Skeletal muscle satellite cell (primary cell): Measurements from ENCODE around the gene UBR1.
A peak's percentile ranks its signal among the peaks of the same experiment; 100 is the strongest.
"Not testable (repeated sequence)": the region's sequence is repeated elsewhere in the genome, so short reads cannot be mapped to it uniquely, and the experiment has no call there.

ENCODE experiments used
- H3K27me3 ChIP-seq: 2 replicates; pipeline ENCODE4 v1.7.0; 2013; ENCODE audit warnings: low read length; ENCODE audit not compliant: control insufficient read depth, insufficient read depth
- H3K36me3 ChIP-seq: 2 replicates; pipeline ENCODE4 v1.7.0; 2013; ENCODE audit warnings: mild to moderate bottlenecking, control low read depth, low read length; ENCODE audit not compliant: insufficient read depth
- H3K4me1 ChIP-seq: 2 replicates; pipeline ENCODE4 v1.7.0; 2013; ENCODE audit warnings: low read length; ENCODE audit not compliant: control insufficient read depth, insufficient read depth
- H3K4me2 ChIP-seq: 2 replicates; pipeline ENCODE4 v1.7.0; 2013; ENCODE audit warnings: mild to moderate bottlenecking, low read length
- H3K4me3 ChIP-seq: 2 replicates; pipeline ENCODE4 v1.7.0; 2013; ENCODE audit warnings: low read length
- H3K9ac ChIP-seq: 2 replicates; pipeline ENCODE4 v1.7.0; 2013; ENCODE audit warnings: mild to moderate bottlenecking, low read depth, low read length, moderate library complexity
- H3K9me3 ChIP-seq: replicated peaks from 2 replicates; pipeline ENCODE4 v1.7.0; 2013; ENCODE audit warnings: mild to moderate bottlenecking, control low read depth, low read length

The UBR1 gene

GRCh38 chr15:42954291-42954690 is 151.5 kb downstream of the UBR1 start:
- Histone ChIP-seq H3K27me3 (no peaks in the 10 kb centered on the region), H3K4me2 (no peak overlapping the region), H3K9me3 (peaks cover 3% of the 10 kb centered on the region), H3K36me3 (peaks cover 49% of the 10 kb centered on the region), H3K4me3 (no peak overlapping the region), H3K9ac (no peak overlapping the region), H3K4me1 (peaks cover 17% of the 10 kb centered on the region)

- not testable (repeated sequence) for H3K9ac ChIP-seq, H3K4me2 ChIP-seq, H3K9me3 ChIP-seq, H3K4me3 ChIP-seq, H3K4me1 ChIP-seq, H3K27me3 ChIP-seq
- peaks cover 51% of the 10 kb centered on the region for H3K36me3 ChIP-seq
These were observed 156.9 kb downstream of the UBR1 start for GRCh38 chr15:42948898-42949297.

- no peaks in the 10 kb centered on the region for H3K4me1 ChIP-seq
- no peak overlapping the region for H3K4me2 ChIP-seq
- no peaks in the 10 kb centered on the region for H3K9me3 ChIP-seq
- H3K4me3 ChIP-seq = no peak overlapping the region
- no peak overlapping the region for H3K9ac ChIP-seq
- H3K36me3 ChIP-seq = peaks cover 20% of the 10 kb centered on the region
- no peaks in the 10 kb centered on the region for H3K27me3 ChIP-seq
These were observed 165.3 kb downstream of the UBR1 start for GRCh38 chr15:42940527-42940926.

GRCh38 chr15:42939841-42940240 is 166.0 kb downstream of the UBR1 start:
- Histone ChIP-seq H3K27me3 (no peaks in the 10 kb centered on the region), H3K4me2 (no peak overlapping the region), H3K9ac (no peak overlapping the region), H3K4me1 (peaks cover 4% of the 10 kb centered on the region), H3K36me3 (peaks cover 13% of the 10 kb centered on the region), H3K9me3 (no peaks in the 10 kb centered on the region), H3K4me3 (no peak overlapping the region)

GRCh38 chr15:42937143-42937542 is 168.7 kb downstream of the UBR1 start:
- H3K4me2 ChIP-seq = no peak overlapping the region
- H3K27me3 ChIP-seq = no peaks in the 10 kb centered on the region
- H3K4me1 ChIP-seq = peaks cover 4% of the 10 kb centered on the region
- no peak overlapping the region for H3K4me3 ChIP-seq
- no peaks in the 10 kb centered on the region for H3K36me3 ChIP-seq
- H3K9me3 ChIP-seq = no peaks in the 10 kb centered on the region
- no peak overlapping the region for H3K9ac ChIP-seq

- peaks cover 13% of the 10 kb centered on the region for H3K4me1 ChIP-seq
- no peak overlapping the region for H3K4me3 ChIP-seq
- no peaks in the 10 kb centered on the region for H3K9me3 ChIP-seq
- no peaks in the 10 kb centered on the region for H3K27me3 ChIP-seq
- H3K4me2 ChIP-seq = no peak overlapping the region
- no peaks in the 10 kb centered on the region for H3K36me3 ChIP-seq
- H3K9ac ChIP-seq = no peak overlapping the region
These were observed 171.8 kb downstream of the UBR1 start for GRCh38 chr15:42933886-42934667.

- no peaks in the 10 kb centered on the region for H3K36me3 ChIP-seq
- no peaks in the 10 kb centered on the region for H3K27me3 ChIP-seq
- H3K9ac ChIP-seq = no peak overlapping the region
- H3K4me3 ChIP-seq = no peak overlapping the region
- H3K4me2 ChIP-seq = no peak overlapping the region
- H3K9me3 ChIP-seq = no peaks in the 10 kb centered on the region
- H3K4me1 ChIP-seq = peaks cover 17% of the 10 kb centered on the region
These were observed 172.9 kb downstream of the UBR1 start for GRCh38 chr15:42932833-42933515.

- no peak overlapping the region for H3K4me2 ChIP-seq
- H3K9ac ChIP-seq = no peak overlapping the region
- no peaks in the 10 kb centered on the region for H3K27me3 ChIP-seq
- peaks cover 17% of the 10 kb centered on the region for H3K4me1 ChIP-seq
- no peaks in the 10 kb centered on the region for H3K9me3 ChIP-seq
- no peaks in the 10 kb centered on the region for H3K36me3 ChIP-seq
- no peak overlapping the region for H3K4me3 ChIP-seq
These were observed 173.9 kb downstream of the UBR1 start for GRCh38 chr15:42931702-42932486.

- no peaks in the 10 kb centered on the region for H3K36me3 ChIP-seq
- no peaks in the 10 kb centered on the region for H3K9me3 ChIP-seq
- H3K4me1 ChIP-seq = peaks cover 13% of the 10 kb centered on the region
- peak overlapping the region; percentile 2 for H3K4me2 ChIP-seq
- peak overlapping the region; percentile 12 for H3K9ac ChIP-seq
- no peak overlapping the region for H3K4me3 ChIP-seq
- no peaks in the 10 kb centered on the region for H3K27me3 ChIP-seq
These were observed 176.5 kb downstream of the UBR1 start for GRCh38 chr15:42929306-42929848.

GRCh38 chr15:42921342-42921731 is 184.5 kb downstream of the UBR1 start:
- no peaks in the 10 kb centered on the region for H3K9me3 ChIP-seq
- H3K4me2 ChIP-seq = peak overlapping the region; percentile 92
- H3K36me3 ChIP-seq = no peaks in the 10 kb centered on the region
- peak overlapping the region; percentile 75 for H3K4me3 ChIP-seq
- H3K27me3 ChIP-seq = no peaks in the 10 kb centered on the region
- H3K4me1 ChIP-seq = peaks cover 20% of the 10 kb centered on the region
- H3K9ac ChIP-seq = peak overlapping the region; percentile 52
